HG02763 (cell line): ENCODE measurements around the gene GID4.

Experiments used
- ATAC-seq: cut with Tn5 transposase; IDR thresholded peaks from one replicate; pipeline ENCODE4 v1.9.1; 2021; ENCODE audit warnings: mild to moderate bottlenecking, moderate library complexity; ENCODE audit not compliant: unreplicated experiment

Gene GID4

GRCh38 chr17:18016426-18016825 lies 22.8 kb upstream of the GID4 start:
- ATAC-seq: no peak

- no peak for ATAC-seq
Observed at GRCh38 chr17:18017958-18018357, 21.2 kb upstream of the GID4 start.

- no peak for ATAC-seq
Observed at GRCh38 chr17:18018411-18018921, 20.7 kb upstream of the GID4 start.

GRCh38 chr17:18019838-18020154 lies 19.4 kb upstream of the GID4 start:
- no peak for ATAC-seq

- no peak for ATAC-seq
Observed at GRCh38 chr17:18020971-18021370, 18.2 kb upstream of the GID4 start.

- ATAC-seq: no peak
Observed at GRCh38 chr17:18021372-18021771, 17.8 kb upstream of the GID4 start.

GRCh38 chr17:18025241-18025944 lies 13.8 kb upstream of the GID4 start:
- ATAC-seq: no peak

- no peak for ATAC-seq
Observed at GRCh38 chr17:18025945-18026776, 13.0 kb upstream of the GID4 start.

GRCh38 chr17:18027280-18027679 lies 11.9 kb upstream of the GID4 start:
- no peak for ATAC-seq

GRCh38 chr17:18028114-18028951 lies 10.9 kb upstream of the GID4 start:
- no peak for ATAC-seq

- ATAC-seq: no peak
Observed at GRCh38 chr17:18028952-18029540, 10.2 kb upstream of the GID4 start.

GRCh38 chr17:18031955-18032354 lies 7.3 kb upstream of the GID4 start:
- ATAC-seq: no peak

- peak; percentile 60 for ATAC-seq
Observed at GRCh38 chr17:18033442-18034099, 5.6 kb upstream of the GID4 start.

GRCh38 chr17:18035704-18036103 lies 3.5 kb upstream of the GID4 start:
- ATAC-seq: no peak

GRCh38 chr17:18037486-18037885 lies 1.7 kb upstream of the GID4 start:
- no peak for ATAC-seq

GRCh38 chr17:18038149-18038850 lies 908 bp upstream of the GID4 start:
- ATAC-seq: no peak

- ATAC-seq: peak; percentile 32
Observed at GRCh38 chr17:18039535-18040260, 490 bp downstream of the GID4 start.

- no peak for ATAC-seq
Observed at GRCh38 chr17:18040261-18040858, 1.2 kb downstream of the GID4 start.

- ATAC-seq: no peak
Observed at GRCh38 chr17:18041776-18042175, 2.6 kb downstream of the GID4 start.
